NK-92 (cell line): ENCODE measurements around the gene TBL1X.

ENCODE experiments used
- DNase-seq: peaks from one replicate; lab custom pipeline; 2025; ENCODE audit not compliant: unreplicated experiment; lab: John Stamatoyannopoulos, UW

The TBL1X gene

GRCh38 chrX:9578083-9578779 is 113.4 kb downstream of the TBL1X start:
- DNase-seq, result no peak

- no peak for DNase-seq
Measured at GRCh38 chrX:9581771-9582385, 117.0 kb downstream of the TBL1X start.

GRCh38 chrX:9582956-9583355 is 118.1 kb downstream of the TBL1X start:
- no peak for DNase-seq

- no peak for DNase-seq
Measured at GRCh38 chrX:9586992-9587392, 122.1 kb downstream of the TBL1X start.

GRCh38 chrX:9587642-9588041 is 122.8 kb downstream of the TBL1X start:
- no peak for DNase-seq

GRCh38 chrX:9591496-9591895 is 126.6 kb downstream of the TBL1X start:
- no peak for DNase-seq

- DNase-seq, result no peak
Measured at GRCh38 chrX:9593756-9594155, 128.9 kb downstream of the TBL1X start.

- DNase-seq, result no peak
Measured at GRCh38 chrX:9595174-9595573, 130.3 kb downstream of the TBL1X start.

- no peak for DNase-seq
Measured at GRCh38 chrX:9596837-9597236, 132.0 kb downstream of the TBL1X start.

- DNase-seq, result no peak
Measured at GRCh38 chrX:9597361-9598035, 132.6 kb downstream of the TBL1X start.

GRCh38 chrX:9598344-9598743 is 133.5 kb downstream of the TBL1X start:
- no peak for DNase-seq

- DNase-seq, result no peak
Measured at GRCh38 chrX:9604111-9604907, 139.5 kb downstream of the TBL1X start.

- no peak for DNase-seq
Measured at GRCh38 chrX:9604908-9605306, 140.0 kb downstream of the TBL1X start.

GRCh38 chrX:9605484-9605883 is 140.6 kb downstream of the TBL1X start:
- no peak for DNase-seq

- DNase-seq, result no peak
Measured at GRCh38 chrX:9606971-9607370, 142.1 kb downstream of the TBL1X start.

GRCh38 chrX:9609499-9609898 is 144.6 kb downstream of the TBL1X start:
- DNase-seq, result no peak

GRCh38 chrX:9609987-9610386 is 145.1 kb downstream of the TBL1X start:
- DNase-seq, result no peak

GRCh38 chrX:9610771-9611392 is 146.0 kb downstream of the TBL1X start:
- no peak for DNase-seq

GRCh38 chrX:9611436-9612145 is 146.7 kb downstream of the TBL1X start:
- no peak for DNase-seq

- no peak for DNase-seq
Measured at GRCh38 chrX:9612146-9612505, 147.3 kb downstream of the TBL1X start.

GRCh38 chrX:9614016-9614415 is 149.2 kb downstream of the TBL1X start:
- DNase-seq, result no peak
